Inflammatory macrophage (primary cell): Measurements from ENCODE around the gene MFSD1.

Experiments
- DNase-seq, 2 donors: peaks; one replicate each; pipeline ENCODE4 v3.0.0-alpha.2; 2020 to 2022

MFSD1 gene

GRCh38 chr3:158820521-158820920 is 18.7 kb downstream of the MFSD1 start:
- no peak for DNase-seq

- no peak for DNase-seq
These were observed 20.0 kb downstream of the MFSD1 start for GRCh38 chr3:158821847-158822246.

GRCh38 chr3:158823426-158823825 is 21.6 kb downstream of the MFSD1 start:
- no peak for DNase-seq

- no peak for DNase-seq
These were observed 25.9 kb downstream of the MFSD1 start for GRCh38 chr3:158827773-158828172.

GRCh38 chr3:158830391-158830790 is 28.5 kb downstream of the MFSD1 start:
- DNase-seq: no peak

GRCh38 chr3:158831861-158832260 is 30.0 kb downstream of the MFSD1 start:
- DNase-seq: no peak

- no peak for DNase-seq
These were observed 33.8 kb downstream of the MFSD1 start for GRCh38 chr3:158835631-158836030.

- no peak for DNase-seq
These were observed 34.5 kb downstream of the MFSD1 start for GRCh38 chr3:158836312-158836711.

GRCh38 chr3:158837240-158837639 is 35.4 kb downstream of the MFSD1 start:
- DNase-seq: no peak

- DNase-seq: no peak
These were observed 38.1 kb downstream of the MFSD1 start for GRCh38 chr3:158839966-158840365.

- no peak for DNase-seq
These were observed 39.5 kb downstream of the MFSD1 start for GRCh38 chr3:158841387-158841786.

GRCh38 chr3:158842976-158843375 is 41.1 kb downstream of the MFSD1 start:
- DNase-seq: no peak

GRCh38 chr3:158845765-158846350 is 44.0 kb downstream of the MFSD1 start:
- no peak for DNase-seq

- DNase-seq: no peak
These were observed 45.1 kb downstream of the MFSD1 start for GRCh38 chr3:158846803-158847451.

- no peak for DNase-seq
These were observed 45.6 kb downstream of the MFSD1 start for GRCh38 chr3:158847452-158847821.

- DNase-seq: no peak
These were observed 46.0 kb downstream of the MFSD1 start for GRCh38 chr3:158847885-158848284.

- no peak for DNase-seq
These were observed 47.9 kb downstream of the MFSD1 start for GRCh38 chr3:158849757-158850156.

GRCh38 chr3:158859362-158859761 is 57.5 kb downstream of the MFSD1 start:
- DNase-seq: no peak

GRCh38 chr3:158863247-158863646 is 61.4 kb downstream of the MFSD1 start:
- no peak for DNase-seq

GRCh38 chr3:158864492-158864891 is 62.6 kb downstream of the MFSD1 start:
- DNase-seq: no peak

- no peak for DNase-seq
These were observed 73.8 kb downstream of the MFSD1 start for GRCh38 chr3:158875700-158876099.
